B cell (primary cell): Measurements from ENCODE around the gene TRIM47. TPM values are rescaled to one million over a fixed set of nuclear protein-coding genes. Genes with fewer than 3 reads are reported as not detected.

Source experiments
- ATAC-seq: fragments of 200-7000 bp; cut with Tn5 transposase; one replicate; pipeline ENCODE4 v1.10.0; 2021; ENCODE audit warnings: low read depth, mild to moderate bottlenecking, moderate number of reproducible peaks, moderate library complexity
- CTCF ChIA-PET: fragments of 350-600 bp; sonication (Branson Sonifier 250); formaldehyde crosslinking; loops from one replicate; lab custom pipeline; 2021; ENCODE audit warnings: antibody characterized with exemption, inconsistent platforms; lab: Charles Lee
- POLR2A ChIA-PET: fragments of 350-600 bp; sonication (Branson Sonifier 250); formaldehyde crosslinking; loops from one replicate; lab custom pipeline; 2021; ENCODE audit warnings: antibody characterized with exemption; lab: Charles Lee
- DNase-seq: peaks from one replicate; pipeline ENCODE4 v3.0.0; 2013
- H2AFZ ChIP-seq: 2 replicates; pipeline ENCODE4 v1.6.1; 2012; ENCODE audit warnings: mild to moderate bottlenecking, low read depth, low read length; ENCODE audit not compliant: insufficient read depth, poor library complexity, severe bottlenecking
- H3K27ac ChIP-seq, 2 donors: 1 replicate in 1 of 2; 2 replicates in 1 of 2; pipeline ENCODE4 v1.5.1; 2012 to 2013; ENCODE audit warnings: low read length in 2 of 2, mild to moderate bottlenecking in 2 of 2, moderate library complexity in 1 of 2
- H3K27me3 ChIP-seq, 4 experiments: fragments of 200-600 bp in 1 of 4; sonication (generic) in 1 of 4; replicated peaks in 1 of 4; 1 replicate in 2 of 4; 2 replicates in 2 of 4; pipeline versions ENCODE4 v1.6.1 to v1.7.0; 2013 to 2016; ENCODE audit warnings: low read length in 3 of 4, mild to moderate bottlenecking in 2 of 4, mixed read lengths in 1 of 4, moderate library complexity in 1 of 4; ENCODE audit not compliant: insufficient read depth in 4 of 4, control insufficient read depth in 3 of 4; ENCODE audit errors: control extremely low read depth in 1 of 4
- H3K36me3 ChIP-seq, 2 experiments: replicated peaks in 1 of 2; 1 replicate in 1 of 2; 2 replicates in 1 of 2; pipeline versions ENCODE4 v1.6.1 to v1.7.1; 2013; ENCODE audit warnings: low read length in 1 of 2; ENCODE audit not compliant: insufficient read depth in 2 of 2, control insufficient read depth in 1 of 2; ENCODE audit errors: control extremely low read depth in 1 of 2, extremely low read depth in 1 of 2
- H3K4me1 ChIP-seq, 2 donors: fragments of 200-600 bp in 1 of 2; sonication (generic) in 1 of 2; 1 replicate in 1 of 2; 2 replicates in 1 of 2; pipeline versions ENCODE4 v1.5.1 to v1.6.1; 2013 to 2017; ENCODE audit warnings: low read length in 2 of 2; ENCODE audit not compliant: control insufficient read depth in 2 of 2, insufficient read depth in 2 of 2
- H3K4me2 ChIP-seq: replicated peaks from 2 replicates; pipeline ENCODE3; 2012; ENCODE audit warnings: mild to moderate bottlenecking, low read depth, low read length; ENCODE audit not compliant: poor library complexity, severe bottlenecking
- H3K4me3 ChIP-seq, 5 experiments: fragments of 200-600 bp in 1 of 5; sonication (generic) in 1 of 5; 1 replicate in 3 of 5; 2 replicates in 2 of 5; pipeline versions ENCODE4 v1.5.1 to v1.7.0; 2011 to 2016; ENCODE audit warnings: low read length in 4 of 5, mild to moderate bottlenecking in 4 of 5, low read depth in 2 of 5, control low read depth in 1 of 5, moderate library complexity in 1 of 5; ENCODE audit not compliant: insufficient read depth in 1 of 5; ENCODE audit errors: control extremely low read depth in 1 of 5, extremely low read depth in 1 of 5
- H3K79me2 ChIP-seq: fragments of 200-600 bp; sonication (generic); one replicate; pipeline ENCODE4 v1.6.0; 2016; ENCODE audit warnings: low read length; ENCODE audit not compliant: control insufficient read depth, insufficient read depth
- H3K9ac ChIP-seq: fragments of 200-600 bp; sonication (generic); 2 replicates; pipeline ENCODE4 v1.6.1; 2017; ENCODE audit warnings: mild to moderate bottlenecking, low read length, moderate library complexity
- H3K9me3 ChIP-seq, 3 donors: one replicate each; pipeline versions ENCODE4 v1.6.1 to v1.7.1; 2013; ENCODE audit warnings: low read length in 2 of 3; ENCODE audit not compliant: control insufficient read depth in 2 of 3, insufficient read depth in 1 of 3; ENCODE audit errors: control extremely low read depth in 1 of 3
- H4K20me1 ChIP-seq: 2 replicates; pipeline ENCODE4 v1.6.0; 2012; ENCODE audit warnings: mild to moderate bottlenecking, low read length; ENCODE audit not compliant: insufficient read depth, control insufficient read depth, poor library complexity, severe bottlenecking
- H3K27ac Mint-ChIP-seq: one replicate; pipeline ENCODE4 v1.8.0; 2021; ENCODE audit warnings: mixed read lengths
- H3K27me3 Mint-ChIP-seq: one replicate; pipeline ENCODE4 v1.8.0; 2021; ENCODE audit warnings: mixed read lengths
- H3K4me1 Mint-ChIP-seq: one replicate; pipeline ENCODE4 v1.8.0; 2021; ENCODE audit warnings: mixed read lengths
- H3K4me3 Mint-ChIP-seq: one replicate; pipeline ENCODE4 v1.8.0; 2021; ENCODE audit warnings: mixed read lengths
- H3K9me3 Mint-ChIP-seq: one replicate; pipeline ENCODE4 v1.8.0; 2022; ENCODE audit warnings: mixed read lengths; ENCODE audit not compliant: insufficient read depth
- EZH2 ChIP-seq: IDR thresholded peaks from 2 replicates; pipeline ENCODE4 v1.6.1; 2012; ENCODE audit warnings: borderline replicate concordance, low read depth, mild to moderate bottlenecking, moderate library complexity, low read length; ENCODE audit not compliant: insufficient read depth, poor library complexity, severe bottlenecking
- WGBS: methylation state at CpG from one replicate; pipeline ENCODE4 v1.1.5; 2013; ENCODE audit warnings: missing lambda C conversion rate; ENCODE audit not compliant: insufficient coverage; 5-methylcytosine and 5-hydroxymethylcytosine counted together
- intact Hi-C: fragments of 100-400 bp; cut with micrococcal nuclease; formaldehyde crosslinking; loops from one replicate; pipeline ENCODE4 v1.10.0; 2022
- polyA plus RNA-seq: library from polyadenylated mRNA; depleted of rRNA; stranded (reverse); fragments of >200 nt; gene quantifications from 2 replicates; pipeline ENCODE4 v1.2.3, GENCODE V29; 2012
- total RNA-seq, 2 donors: library from RNA; stranded (reverse); fragments of 120-200 nt in 1 of 2; gene quantifications; 1 replicate in 1 of 2; 2 replicates in 1 of 2; pipeline versions ENCODE4 v1.2.3 to v1.2.4, GENCODE V29; 2013 to 2022
- TF ChIP-seq, protein P1 (sequence below): fragments of 200-600 bp; IDR thresholded peaks from one replicate; pipeline ENCODE4 v1.8.0; 2022; ENCODE audit warnings: antibody characterized with exemption, mild to moderate bottlenecking

Gene TRIM47
- total and polyA plus RNA-seq, 2 donors (not counting 1 experiment from before 2014, with no cell fraction given), result 6.4 to 8.3 TPM

DNA sequence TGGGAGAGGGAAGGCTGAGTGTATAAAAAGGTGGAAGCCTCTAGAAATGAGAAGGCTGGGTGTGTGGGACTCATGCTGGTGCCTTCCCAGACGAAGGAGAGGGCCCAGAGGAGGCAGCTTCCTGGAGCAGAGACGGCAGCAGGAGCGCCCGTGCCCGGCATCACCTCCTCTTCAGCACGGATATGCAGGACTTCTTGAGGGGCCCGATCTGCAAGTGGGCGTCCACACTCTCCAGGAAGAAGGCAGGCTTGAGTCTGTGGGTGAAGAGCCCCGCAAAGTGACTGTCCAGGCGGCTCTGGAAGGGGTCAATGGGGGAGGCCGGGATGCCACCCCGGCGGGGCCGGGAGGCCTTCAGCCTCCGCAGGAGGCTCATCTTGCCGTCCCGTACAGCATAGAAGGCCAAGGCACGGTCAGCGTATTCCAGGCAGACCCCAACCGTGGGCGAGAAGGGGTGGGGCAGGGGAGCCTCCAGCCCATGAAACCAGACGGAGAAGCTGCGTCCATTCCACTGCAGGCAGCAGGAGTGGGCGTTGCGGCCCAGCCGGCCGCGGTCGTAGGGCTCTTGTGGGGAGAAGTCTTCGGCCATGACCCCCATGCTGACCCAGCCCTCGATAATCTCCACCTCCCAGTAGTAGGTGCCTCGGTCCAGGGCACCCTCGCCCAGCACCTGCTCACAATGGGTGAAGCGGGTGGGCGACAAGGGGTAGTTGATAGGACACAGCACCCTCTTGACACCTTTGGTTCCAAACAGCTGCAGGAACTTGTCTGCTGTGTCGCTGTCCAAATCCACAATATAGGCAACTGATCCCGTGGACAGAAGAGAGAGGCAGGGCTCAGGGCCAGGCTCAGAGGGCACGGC, 3.8 kb downstream of the TRIM47 start:
- TF ChIP-seq, protein P1, sequence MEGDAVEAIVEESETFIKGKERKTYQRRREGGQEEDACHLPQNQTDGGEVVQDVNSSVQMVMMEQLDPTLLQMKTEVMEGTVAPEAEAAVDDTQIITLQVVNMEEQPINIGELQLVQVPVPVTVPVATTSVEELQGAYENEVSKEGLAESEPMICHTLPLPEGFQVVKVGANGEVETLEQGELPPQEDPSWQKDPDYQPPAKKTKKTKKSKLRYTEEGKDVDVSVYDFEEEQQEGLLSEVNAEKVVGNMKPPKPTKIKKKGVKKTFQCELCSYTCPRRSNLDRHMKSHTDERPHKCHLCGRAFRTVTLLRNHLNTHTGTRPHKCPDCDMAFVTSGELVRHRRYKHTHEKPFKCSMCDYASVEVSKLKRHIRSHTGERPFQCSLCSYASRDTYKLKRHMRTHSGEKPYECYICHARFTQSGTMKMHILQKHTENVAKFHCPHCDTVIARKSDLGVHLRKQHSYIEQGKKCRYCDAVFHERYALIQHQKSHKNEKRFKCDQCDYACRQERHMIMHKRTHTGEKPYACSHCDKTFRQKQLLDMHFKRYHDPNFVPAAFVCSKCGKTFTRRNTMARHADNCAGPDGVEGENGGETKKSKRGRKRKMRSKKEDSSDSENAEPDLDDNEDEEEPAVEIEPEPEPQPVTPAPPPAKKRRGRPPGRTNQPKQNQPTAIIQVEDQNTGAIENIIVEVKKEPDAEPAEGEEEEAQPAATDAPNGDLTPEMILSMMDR, result no peak
- TF ChIP-seq EZH2, result no peak
- intact Hi-C loops, result loop anchor here (5.0 kb wide), 1 partner anchor 32 kb away; the partner anchor contains the start of gene UNC13D

More for the DNA sequence above, 3.8 kb downstream of the TRIM47 start:
- Histone ChIP-seq H3K4me2 (no peak overlapping the region), H3K9me3 (no peaks in the 10 kb centered on the region), H3K27me3 (peaks cover 0 to 7% (median 1%) of the 10 kb centered on the region in 4 experiments), H3K79me2 (no peaks in the 10 kb centered on the region), H4K20me1 (no peaks in the 10 kb centered on the region), H3K9ac (no peak overlapping the region), H3K4me1 (peaks cover 30 to 44% of the 10 kb centered on the region in 2 donors), H3K36me3 (no peaks in the 10 kb centered on the region), H3K27ac (no peak overlapping the region), H2AFZ (no peak overlapping the region), H3K4me3 (no peak overlapping the region)
- Mint-ChIP-seq H3K4me1 (peaks cover 31% of the 10 kb centered on the region), H3K27ac (no peak overlapping the region), H3K4me3 (no peak overlapping the region), H3K27me3 (no peaks in the 10 kb centered on the region), H3K9me3 (no peaks in the 10 kb centered on the region)
- 96% methylated on average over 33 of the region's 38 CpGs for WGBS
- DNase-seq (no peak), ATAC-seq (no peak)
- ChIA-PET POLR2A (interaction anchor here (0.6 to 2.0 kb wide), 5 partner anchors 10 to 96 kb away, joined by 3 to 12 read pairs (median 5); partner anchors contain the start of gene TRIM65), CTCF (interaction anchor here (1.6 to 5.6 kb wide), 4 partner anchors 15 to 29 kb away, joined by 10 to 52 read pairs (median 24); partner anchors contain the start of genes TRIM65 and WBP2)
